ENCODE results near the gene FOLR2.

FOLR2 gene

GRCh38 chr11:72227316-72228228, 11.0 kb downstream of the FOLR2 start:
- DNase-seq (ENCODE audit: low read depth), result peak; percentile 67
- no peak overlapping the region for H3K4me3 ChIP-seq (ENCODE audit: low read depth, low read length)
- TF ChIP-seq CTCF (conservative IDR thresholded peaks at IDR 0.05; ENCODE audit: low read depth, low read length), result no peak

GRCh38 chr11:72228229-72228843, 11.7 kb downstream of the FOLR2 start:
- peak; percentile 26 for DNase-seq (ENCODE audit: low read depth)
- H3K4me3 ChIP-seq (ENCODE audit: low read depth, low read length), result no peak overlapping the region
- TF ChIP-seq CTCF (conservative IDR thresholded peaks at IDR 0.05; ENCODE audit: low read depth, low read length), result peak; percentile 43

GRCh38 chr11:72228844-72229231, 12.2 kb downstream of the FOLR2 start:
- DNase-seq (ENCODE audit: low read depth), result no peak
- no peak for TF ChIP-seq CTCF (conservative IDR thresholded peaks at IDR 0.05; ENCODE audit: low read depth, low read length)
- no peak overlapping the region for H3K4me3 ChIP-seq (ENCODE audit: low read depth, low read length)

DNA sequence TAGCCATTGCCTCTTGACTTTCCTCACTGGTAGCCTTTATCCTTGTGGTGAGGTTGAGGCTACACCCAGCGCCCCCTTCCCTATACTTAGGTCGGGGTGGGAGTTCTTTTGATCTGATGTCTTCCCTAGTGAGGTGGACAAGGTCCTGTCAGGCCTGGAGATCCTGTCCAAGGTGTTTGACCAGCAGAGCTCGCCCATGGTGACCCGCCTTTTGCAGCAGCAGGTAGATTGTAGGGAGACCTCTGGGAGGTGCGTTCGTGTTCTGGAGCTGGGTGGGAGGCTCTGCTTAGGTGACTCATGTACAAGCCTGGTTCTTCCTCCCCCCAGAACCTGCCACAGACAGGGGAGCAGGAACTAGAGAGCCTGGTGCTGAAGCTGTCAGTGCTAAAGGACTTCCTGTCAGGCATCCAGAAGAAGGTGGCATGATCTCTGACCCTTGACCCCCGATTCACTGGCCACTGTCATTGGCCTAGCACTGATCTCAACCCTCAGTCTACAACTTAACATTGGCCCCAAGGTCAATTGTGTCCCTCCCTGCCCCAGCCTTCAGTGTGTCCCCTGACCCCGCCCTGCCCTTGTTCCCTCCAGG, 12.8 kb downstream of the FOLR2 start:
- no peak for DNase-seq (ENCODE audit: low read depth)
- no peak overlapping the region for H3K4me3 ChIP-seq (ENCODE audit: low read depth, low read length)
- TF ChIP-seq CTCF (conservative IDR thresholded peaks at IDR 0.05; ENCODE audit: low read depth, low read length), result no peak

- no peak for DNase-seq (ENCODE audit: low read depth)
- TF ChIP-seq CTCF (conservative IDR thresholded peaks at IDR 0.05; ENCODE audit: low read depth, low read length), result no peak
- no peak overlapping the region for H3K4me3 ChIP-seq (ENCODE audit: low read depth, low read length)
Observed at GRCh38 chr11:72229925-72230763, 13.6 kb downstream of the FOLR2 start.

DNA sequence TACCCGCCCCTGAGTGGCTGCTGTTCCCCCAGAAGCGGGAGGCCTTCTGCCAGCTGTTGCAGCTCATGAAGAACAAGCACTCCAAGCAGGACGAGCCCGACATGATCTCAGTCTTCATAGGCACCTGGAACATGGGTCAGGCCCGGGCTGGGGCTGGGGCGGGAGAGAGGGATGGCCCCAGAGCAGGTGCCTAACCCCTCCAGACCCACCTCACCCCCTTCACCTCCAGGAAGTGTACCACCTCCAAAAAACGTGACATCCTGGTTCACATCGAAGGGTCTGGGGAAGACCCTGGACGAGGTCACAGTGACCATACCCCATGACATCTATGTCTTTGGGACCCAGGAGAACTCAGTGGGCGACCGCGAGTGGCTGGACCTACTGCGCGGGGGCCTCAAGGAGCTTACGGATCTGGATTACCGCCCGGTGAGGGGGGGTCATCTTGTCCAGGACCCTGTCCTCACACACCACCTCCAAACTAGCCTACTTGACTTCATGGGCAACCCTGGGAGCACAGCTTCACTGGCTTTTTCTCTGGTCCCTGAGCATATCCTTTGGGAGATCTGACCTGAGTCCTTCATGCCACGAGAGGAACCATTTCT, 14.3 kb downstream of the FOLR2 start:
- no peak for TF ChIP-seq CTCF (conservative IDR thresholded peaks at IDR 0.05; ENCODE audit: low read depth, low read length)
- no peak overlapping the region for H3K4me3 ChIP-seq (ENCODE audit: low read depth, low read length)
- no peak for DNase-seq (ENCODE audit: low read depth)

Measured in choroid plexus epithelial cell (primary cell).